ENCODE measurements around the gene KLF2. TPM values are rescaled to one million over a fixed set of nuclear protein-coding genes. Genes with fewer than 3 reads are reported as not detected.
"Not testable (repeated sequence)": the region's sequence is repeated elsewhere in the genome, so short reads cannot be mapped to it uniquely, and the experiment has no call there.

Gene KLF2
- polyA plus RNA-seq, 1 donor, result 15.3 TPM

DNA sequence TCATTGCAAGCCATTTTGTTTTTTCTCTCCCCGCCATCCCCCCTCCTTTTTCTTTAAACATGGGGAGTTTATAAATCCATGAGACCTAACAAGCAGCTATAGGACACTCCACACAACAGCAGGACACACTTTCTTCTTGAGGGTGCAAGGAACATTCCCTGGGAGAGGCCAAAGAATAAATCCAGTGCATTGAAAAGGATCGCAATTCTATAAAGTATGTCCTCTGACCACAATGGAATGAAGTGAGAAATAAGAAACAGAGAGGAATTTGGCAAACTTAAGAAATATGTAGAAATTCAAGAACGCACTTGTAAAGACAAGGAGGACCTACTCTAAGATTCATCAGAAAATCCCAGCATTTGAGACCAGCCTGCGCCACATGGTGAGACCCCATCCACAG is 11.9 kb downstream of the KLF2 start:
- no peak for DNase-seq

DNA sequence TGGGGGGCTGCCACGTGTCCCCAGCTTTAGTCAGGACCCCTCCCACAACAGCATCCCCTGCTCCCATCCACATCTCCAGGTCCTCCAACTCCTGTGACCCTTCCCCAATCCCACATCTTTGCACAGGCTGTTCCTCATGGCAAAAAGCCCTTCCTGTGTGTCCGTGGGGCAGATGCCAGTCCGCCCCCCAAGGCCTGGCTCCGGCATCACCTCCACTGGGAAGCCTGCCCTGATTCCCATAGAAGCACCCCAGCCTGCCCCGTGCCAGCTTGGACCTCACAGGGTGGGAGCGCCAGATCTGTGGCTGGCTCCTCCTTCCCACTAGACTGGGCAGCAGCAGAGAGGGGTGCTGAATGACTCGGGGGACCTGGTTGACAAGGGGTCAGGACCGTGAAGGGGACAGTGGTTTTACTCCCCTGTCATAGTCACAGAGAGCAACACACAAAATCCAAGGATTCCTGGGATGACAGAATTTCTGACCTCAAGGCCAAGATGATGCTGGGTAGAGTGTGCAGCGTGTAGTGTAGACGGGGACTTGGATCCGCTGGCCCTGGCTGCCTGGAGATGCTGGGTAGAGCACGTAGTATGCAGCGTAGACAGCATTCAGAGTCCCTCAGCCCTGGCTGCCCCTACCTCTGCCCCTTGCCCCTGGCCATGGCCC is 13.3 kb downstream of the KLF2 start:
- no peak for DNase-seq

DNA sequence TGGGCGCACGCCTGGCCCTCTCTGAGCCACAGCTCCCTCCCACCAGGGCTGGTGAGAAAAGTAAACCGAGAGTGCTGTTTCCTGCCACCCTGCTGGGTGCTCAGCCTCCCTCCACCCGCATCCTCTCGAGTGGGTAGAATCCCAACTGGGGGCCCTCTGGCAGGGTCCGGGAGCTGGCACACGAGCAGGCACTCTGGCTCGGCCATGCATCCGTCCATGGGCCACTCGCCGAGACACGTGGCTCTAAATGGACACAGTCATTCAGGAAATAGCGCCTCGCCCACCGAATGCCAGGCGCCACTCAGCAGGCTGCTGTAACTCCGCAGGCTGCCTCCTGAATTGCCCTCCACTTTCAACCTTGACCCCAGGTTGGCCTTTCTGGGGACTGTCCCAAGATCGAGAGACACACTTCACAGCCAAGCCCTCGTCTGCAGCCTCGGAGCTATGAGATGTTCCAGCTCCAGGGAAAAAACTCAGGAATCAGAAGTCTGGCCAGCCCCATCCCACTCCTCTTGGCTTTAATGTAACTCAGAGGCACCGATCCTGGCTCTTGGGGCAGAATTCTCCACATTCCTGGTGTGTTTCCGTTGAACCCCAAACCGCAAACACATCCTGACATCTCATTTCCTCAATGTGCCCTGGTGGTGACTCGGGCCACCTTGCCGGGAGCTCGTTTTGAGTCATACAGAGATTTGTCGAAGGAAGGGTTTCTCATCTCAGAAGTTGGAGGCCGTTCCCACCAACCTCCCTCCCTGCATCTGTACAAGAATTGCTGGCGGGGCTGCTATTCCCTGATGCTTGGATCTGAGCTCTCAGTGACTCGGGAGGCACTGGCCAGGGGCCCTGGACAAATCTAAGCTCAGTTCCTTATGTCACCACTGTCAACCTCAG is 14.1 kb downstream of the KLF2 start:
- no peak for DNase-seq

DNA sequence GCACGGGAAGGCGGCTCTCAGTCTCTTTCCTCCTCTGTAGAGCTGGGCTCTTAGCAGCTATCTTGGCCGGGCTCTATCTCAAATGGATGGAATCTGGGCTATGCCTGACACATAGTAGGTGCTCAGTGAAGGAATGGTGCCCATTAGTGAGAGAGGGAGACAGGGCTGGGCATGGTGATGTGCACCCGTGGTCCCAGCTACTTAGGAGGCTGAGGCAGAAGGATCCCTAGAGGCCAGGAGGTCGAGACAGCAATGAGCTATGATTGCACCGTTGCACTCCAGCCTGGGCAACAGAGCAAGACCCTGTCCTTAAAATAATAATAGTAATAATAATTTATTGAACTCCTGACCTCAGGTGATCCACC is 14.7 kb downstream of the KLF2 start:
- DNase-seq, result no peak

DNA sequence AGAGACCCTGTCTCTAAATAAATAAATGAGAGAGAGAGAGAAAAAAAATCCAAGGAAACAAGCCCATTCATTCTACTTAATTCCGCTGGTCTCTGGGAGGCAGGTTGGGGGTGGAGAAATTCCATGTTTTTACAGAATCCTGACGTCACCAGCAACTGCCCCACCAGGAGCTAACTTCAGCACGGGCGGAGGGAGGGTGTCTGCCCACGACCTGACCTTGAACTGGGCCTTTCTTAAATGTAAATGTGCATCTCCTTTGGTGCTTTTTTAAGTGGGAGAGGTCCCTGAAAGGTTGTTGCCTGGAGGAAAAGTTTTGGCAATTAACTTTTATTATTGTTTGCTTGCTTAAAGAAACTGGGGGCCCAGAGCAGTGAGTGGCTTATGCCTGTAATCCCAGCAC is 15.5 kb downstream of the KLF2 start:
- DNase-seq, result no peak

DNA sequence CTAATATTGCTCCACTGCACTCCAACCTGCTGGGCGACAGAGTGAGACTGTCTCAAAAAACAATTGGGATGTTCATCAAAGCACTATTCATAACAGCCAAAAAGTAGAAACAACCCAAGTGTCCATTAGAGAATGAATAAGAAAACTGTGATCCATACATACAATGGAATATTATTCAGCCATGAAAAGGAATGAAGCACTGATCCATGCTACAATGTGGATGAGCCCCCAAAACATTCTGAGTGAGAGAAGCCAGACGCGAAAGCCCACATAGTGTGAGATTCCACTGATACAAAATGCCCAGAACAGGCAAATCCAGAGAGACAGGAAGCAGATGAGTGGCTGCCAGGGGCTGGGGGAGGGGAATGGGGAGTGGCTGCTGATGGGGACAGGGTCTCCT is 16.0 kb downstream of the KLF2 start:
- no peak for DNase-seq

DNA sequence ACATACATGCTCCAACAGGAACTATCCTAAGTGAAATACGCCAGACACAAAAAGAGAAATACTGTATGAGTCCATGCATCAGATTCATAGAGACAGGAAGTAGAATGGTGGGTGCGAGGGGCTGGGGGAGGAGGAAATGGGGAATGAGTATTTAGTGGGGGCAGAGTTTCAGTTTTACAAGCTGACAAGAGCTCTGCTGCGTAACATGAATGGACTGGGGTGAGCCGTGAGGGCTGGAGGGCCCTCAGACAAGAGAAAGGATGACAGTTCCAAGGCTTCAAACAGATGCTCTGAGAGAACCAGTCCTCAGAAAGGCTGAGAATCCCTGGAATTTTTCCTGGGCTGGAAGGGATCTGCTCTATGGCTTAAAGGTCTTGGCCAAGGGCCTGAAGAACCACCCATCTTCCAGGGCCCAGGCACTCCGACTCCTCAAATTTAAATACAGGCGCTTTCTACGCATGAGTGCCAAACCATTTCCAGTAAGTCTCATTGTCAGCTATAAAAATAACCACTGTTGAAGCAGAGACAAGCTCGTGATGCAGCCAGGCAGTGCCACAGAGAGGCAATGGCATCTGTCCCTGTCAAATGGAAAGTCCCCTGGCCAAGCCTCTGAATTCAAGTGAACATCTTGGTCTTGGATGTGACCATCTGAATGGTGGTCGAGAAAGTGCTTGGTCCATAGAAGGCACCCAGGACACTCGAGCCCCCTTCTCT is 17.5 kb downstream of the KLF2 start:
- DNase-seq, result no peak

DNA sequence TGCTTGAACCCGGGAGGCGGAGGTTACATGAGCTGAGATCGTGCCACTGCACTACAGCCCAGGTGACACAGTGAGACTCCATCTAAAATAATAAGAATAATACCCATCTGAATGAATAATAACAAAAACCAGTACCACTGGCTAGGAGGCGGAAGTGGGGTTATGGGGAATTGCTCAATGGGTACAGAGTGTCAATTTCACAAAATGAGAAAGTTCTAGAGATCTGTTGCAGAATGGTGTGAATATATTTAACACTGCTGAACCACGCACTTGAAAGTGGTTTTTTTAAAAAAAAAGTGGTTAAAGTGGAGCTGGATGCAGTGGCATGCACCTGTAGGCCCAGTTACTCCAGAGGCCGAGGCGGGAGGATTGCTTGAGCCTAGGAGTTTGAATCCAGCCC is 18.5 kb downstream of the KLF2 start:
- DNase-seq, result no peak

DNA sequence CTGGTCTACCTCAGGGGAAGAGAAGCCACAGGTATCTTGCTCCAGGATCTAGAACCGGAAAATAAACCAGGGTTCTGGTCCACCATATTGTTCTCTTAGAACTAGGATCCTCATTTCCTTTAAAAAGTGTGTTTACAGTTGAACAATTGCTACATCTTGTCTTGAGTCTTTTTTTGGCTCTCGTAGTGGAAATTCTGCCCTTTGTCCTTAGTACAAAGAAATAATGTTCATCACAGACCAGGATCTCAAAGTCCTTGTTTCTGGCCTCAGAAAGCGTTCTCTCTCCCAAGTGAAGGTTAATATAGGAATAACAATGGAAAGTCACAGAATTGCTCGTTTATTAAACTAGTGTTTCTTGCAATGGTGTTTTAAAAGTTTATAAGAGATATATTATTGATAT is 20.8 kb downstream of the KLF2 start:
- DNase-seq, result no peak

DNA sequence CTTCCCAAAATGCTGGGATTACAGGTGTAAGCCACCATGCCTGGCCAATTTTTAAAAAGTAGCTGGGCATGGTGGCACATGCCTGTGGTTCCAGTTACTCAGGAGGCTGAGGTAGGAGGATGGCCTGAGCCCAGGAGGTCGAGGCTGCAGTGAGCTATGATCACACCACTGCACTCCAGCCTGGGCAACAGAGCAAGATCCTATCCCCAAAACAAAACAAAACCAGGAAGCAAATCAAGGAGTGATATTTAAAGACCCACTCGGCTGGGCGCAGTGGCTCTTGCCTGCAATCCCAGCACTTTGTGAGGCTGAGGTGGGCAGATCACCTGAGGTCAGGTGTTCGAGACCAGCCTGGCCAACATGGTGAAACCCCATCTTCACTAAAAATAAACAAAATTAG is 22.5 kb downstream of the KLF2 start:
- not testable (repeated sequence) for DNase-seq

DNA sequence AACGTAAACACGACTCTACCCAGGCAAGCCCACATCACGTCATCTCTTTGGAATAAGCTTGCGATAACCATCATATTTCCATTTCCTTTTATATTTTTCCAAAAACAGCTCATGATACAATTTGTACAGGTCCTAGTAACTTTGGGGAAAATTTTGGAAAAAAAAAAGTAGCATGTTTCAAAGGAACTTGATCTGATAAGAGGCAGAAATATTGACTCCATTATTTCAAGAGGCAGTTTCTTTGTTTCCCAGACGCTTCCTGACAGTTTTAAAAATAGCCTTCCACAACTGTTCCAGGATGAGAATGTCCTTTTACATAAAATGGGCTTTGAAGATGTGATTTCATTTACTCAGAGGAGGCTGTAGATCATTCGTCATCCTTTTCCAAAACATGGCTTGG is 23.1 kb downstream of the KLF2 start:
- DNase-seq, result no peak

DNA sequence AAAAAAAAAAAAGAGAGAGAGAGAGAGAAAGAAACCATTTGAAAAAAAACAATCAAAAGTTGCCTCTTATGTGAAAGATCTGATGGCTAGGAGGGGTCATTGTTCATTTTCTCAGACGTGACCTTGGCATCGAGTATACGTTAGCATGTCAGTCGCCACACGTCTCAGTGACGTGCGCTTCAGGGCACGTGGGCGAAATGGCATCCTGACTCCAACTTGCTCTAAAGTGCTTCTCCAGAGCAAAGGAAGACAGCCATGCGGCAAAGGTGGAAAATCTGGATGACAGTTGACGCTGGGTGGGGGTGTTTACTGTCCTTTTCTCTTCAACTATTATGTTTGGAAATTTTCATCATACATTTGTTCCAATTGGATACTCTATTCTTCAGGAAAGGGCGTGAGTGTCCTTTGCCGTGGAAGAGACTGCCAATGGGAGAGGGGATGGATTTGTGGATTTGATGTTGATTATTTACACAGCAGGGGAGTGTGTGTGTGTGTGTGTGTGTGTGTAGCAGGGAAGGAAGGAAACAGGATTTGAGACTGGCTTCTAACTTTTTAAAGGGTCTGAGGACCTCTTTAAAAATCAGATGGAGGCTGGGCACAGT is 25.0 kb downstream of the KLF2 start:
- no peak for DNase-seq

DNA sequence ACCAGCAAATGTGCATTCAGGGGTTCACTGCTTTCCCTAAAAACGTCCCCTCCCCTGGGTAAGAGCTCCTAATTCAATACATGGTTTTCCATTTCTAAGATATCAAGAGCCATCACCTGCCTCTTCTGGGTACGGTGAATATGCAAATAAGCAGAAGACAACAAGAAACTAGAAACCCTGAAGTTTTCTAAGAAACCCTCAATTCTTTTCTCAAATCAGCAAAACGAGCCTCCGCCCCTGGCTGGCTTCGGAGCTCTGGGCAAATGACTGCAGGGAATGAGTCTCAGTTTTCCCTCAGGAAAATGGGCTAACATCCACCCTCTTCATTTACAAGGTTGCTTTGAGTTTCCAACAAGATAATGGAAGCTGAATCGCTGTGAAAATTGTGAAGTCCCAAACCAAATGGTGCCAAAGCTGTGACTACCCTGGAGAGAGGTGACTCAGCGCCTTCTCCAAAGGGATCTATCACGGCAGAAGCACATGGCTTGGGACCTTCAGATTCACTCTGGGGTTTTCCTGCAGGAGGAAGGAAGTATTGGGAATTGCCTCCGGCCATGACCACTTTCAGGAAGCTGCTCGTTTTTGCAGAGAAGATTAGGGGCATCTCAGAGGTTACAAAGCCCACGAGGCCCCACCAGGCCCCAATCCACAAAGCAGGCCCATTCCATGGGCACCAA is 26.6 kb downstream of the KLF2 start:
- no peak for DNase-seq

DNA sequence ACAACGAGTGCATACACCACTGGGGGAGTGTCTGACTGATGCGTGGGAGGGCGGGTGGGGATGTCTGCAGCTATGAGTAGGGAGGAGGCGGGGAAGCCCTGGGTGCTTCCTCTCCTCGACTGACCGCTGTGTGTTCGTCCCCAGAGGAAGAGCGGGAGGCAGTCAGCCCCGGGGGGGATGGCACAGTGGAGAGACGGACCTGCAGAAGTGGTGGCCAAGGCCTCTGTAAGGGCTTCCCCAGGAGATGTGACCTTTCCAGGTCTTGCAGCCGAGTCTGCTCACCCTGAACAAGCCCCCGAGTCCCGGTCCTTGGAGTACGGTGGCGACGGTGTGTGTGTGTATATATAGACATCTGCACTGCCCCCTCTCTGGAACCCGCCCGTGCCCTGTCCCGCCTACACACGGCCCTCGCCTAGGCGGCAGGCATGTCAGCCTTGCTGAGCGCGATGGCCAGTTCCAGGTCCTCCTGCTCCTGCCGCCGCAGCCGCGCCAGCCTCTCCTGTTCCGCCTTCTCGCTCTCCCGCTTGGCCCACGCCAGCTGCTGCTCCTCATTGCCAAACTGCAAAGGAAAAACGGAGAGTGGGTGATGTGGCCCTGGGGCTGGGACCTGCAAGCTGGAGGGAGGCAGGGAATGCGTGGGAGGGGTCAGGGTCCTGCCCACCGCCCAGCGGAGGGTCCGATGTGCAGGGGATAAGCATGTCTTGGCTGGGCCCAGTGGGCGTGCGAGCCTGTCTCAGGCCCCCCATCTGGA is 30.8 kb downstream of the KLF2 start:
- DNase-seq, result no peak

DNA sequence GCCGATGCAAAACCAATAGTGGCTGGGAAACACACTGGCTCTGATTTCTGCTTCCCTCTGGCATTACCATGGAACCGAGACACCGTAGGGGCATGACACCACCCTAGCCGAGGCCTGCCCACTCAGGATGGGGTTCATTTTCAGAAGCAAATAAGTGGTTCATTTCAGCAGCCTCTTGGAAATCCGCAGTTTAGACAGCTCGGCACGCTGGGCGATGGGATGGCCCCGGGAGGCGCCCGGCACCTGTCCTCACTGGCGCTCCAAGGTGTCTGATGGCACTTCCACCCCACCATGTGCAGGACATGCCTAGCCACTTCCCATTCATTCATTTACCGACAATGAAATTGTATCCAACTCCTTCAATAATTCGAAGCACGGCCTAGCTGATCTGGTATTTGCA is 33.8 kb downstream of the KLF2 start:
- DNase-seq, result no peak

DNA sequence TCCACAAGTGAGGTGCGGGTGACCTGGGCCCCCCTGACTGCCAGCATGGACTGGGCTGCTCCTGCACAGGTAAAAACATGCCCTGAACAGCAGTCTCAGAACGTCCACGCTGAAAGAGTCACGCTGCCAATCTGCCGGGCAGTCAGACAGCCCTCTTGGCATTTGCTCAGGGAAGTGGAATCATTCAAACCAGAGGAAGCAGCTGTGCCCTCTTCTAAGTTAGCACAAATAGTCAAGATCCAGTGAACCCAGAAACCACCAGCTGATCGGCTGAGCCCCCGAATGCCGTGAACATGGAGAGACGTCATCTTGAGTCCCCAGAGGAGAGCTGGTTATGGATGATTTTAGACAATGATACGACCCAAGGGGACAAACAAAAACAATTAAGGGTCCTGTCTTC is 34.4 kb downstream of the KLF2 start:
- no peak for DNase-seq

DNA sequence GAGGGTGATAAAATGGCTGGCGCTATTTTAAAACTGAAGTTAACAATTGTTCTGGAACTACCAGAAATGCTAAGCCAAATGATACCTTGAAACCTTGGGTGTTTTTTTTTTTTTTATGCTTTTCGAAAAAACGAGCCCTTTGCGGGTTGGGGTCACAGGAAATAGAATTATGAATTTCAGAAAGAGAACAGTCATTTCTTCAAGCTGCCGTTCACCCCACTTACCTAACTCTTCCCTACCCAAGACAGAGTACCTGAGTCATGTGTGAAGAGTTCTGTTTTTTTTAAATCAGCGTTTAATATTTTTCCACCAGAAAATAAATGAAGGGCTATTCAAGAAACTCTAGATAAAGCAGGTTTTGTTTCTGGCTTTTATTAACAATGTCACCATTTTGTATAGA is 35.3 kb downstream of the KLF2 start:
- DNase-seq, result no peak

DNA sequence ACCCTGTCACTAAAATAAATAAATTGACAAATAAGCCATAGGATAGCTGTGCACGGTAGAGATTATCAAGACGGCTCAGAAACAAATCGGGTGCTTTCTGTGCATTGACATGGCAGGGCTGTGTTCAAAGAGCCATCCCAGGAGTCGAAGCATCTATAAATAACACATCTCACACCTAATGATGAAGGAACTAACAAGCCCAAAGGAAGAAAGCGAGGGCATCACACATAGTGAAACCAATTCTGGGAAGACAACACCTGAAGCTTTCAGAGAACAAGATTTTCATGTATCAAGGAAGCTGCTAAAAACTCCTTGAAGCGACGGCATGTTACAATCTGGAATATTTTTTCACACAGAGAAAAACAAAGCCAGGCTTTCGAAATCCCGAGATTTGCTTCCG is 36.1 kb downstream of the KLF2 start:
- no peak for DNase-seq

DNA sequence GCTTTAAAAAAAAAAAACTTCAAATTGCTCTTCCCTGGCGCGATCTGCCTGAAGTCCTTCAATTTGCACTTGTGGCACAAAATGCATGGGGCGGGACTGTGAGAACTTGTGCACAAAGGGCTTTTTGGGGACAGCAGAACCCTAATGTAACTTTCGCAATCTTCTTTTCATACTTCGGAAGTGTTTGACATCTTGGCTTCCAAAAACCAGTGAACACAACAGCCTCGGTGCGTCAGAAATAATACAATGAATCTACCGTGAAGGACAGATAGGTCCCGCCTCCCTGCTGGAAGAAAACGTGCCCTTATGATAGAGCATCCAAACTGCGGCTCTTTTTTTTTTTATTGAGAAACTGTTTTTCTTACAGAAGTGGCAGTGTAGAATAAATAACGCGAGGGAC is 36.6 kb downstream of the KLF2 start:
- DNase-seq, result no peak

DNA sequence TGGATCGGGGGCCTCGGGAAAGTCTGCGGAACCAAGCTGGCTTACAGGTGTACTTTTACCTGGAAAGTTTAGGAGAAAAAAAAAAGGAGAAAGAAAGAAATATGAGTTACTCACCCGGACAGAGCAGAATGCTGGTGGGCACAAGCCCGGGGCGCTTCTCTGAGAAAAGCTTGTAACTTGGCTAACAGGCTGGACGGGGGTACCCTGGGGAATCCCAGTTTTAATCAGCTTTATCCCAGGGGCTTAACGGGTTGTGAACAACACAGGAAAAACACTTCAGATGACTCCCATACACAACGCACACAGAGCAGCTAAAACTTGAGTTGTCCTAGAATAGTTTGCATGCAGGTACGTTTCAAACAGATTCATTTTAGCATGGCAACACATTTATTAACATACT is 37.3 kb downstream of the KLF2 start:
- no peak for DNase-seq

DNA sequence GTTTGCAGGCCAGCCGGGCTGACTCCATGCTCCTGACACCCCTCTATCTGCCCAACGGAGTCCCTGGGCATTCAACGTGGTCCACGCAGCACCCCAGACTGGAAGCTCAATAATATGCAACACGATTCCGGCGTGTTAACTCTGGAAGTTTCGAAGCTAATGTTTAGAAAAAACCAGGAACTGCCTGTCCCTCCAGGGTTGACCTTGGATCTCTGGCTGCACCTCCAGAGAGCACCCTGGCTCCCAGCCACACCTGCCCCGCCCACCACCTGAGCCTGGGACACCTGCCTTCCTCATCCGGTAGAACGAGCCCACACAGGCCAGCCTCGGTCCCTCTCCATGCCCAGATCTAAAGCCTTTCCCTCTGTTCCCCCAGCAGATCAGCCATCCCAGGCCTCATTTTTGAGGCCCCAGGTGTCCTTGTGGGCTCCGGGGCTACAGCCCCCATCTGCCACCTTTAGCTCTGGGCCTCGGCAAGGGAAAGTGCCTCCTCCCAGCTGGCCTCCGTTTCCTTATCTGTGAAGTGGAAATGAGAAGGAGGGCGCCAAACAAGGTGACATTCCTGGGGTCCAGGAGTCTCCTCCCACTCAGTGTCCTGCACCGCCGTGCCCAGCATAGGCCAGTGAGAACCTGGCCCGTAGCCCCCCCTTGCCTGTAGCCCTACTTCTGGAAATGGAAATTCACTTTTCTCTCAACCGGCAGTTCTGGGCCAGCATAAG is 38.7 kb downstream of the KLF2 start:
- no peak for DNase-seq
